Neural progenitor cell (in vitro differentiated cells): Measurements from ENCODE around the gene UNC93B1.

Experiments used
- CTCF ChIP-seq: fragments of 200-600 bp; sonication (generic); IDR thresholded peaks from 2 replicates; pipeline ENCODE4 v1.5.1; 2017; ENCODE audit warnings: antibody characterized with exemption, mild to moderate bottlenecking
- EZH2 ChIP-seq: fragments of 200-600 bp; sonication (generic); IDR thresholded peaks from 2 replicates; pipeline ENCODE4 v1.6.1; 2017; ENCODE audit warnings: antibody characterized with exemption, mild to moderate bottlenecking, moderate library complexity
- EZH2phosphoT487 ChIP-seq: fragments of 200-600 bp; sonication (generic); IDR thresholded peaks from 2 replicates; pipeline ENCODE4 v1.6.1; 2017; ENCODE audit warnings: antibody characterized with exemption

- no peak for TF ChIP-seq CTCF
- TF ChIP-seq EZH2phosphoT487: no peak
- TF ChIP-seq EZH2: no peak
These were observed 39.1 kb upstream of the UNC93B1 start for GRCh38 chr11:68043029-68043348.
